K562 (cell line): ENCODE results near the gene CDC20B. TPM values are rescaled to one million over a fixed set of nuclear protein-coding genes. Genes with fewer than 3 reads are reported as not detected.

Experiments
- CBFA2T3 ChIP-seq: fragments of 450-650 bp; IDR thresholded peaks from 2 replicates; pipeline ENCODE4 v1.6.1; 2017
- CBFB ChIP-seq: sonication (generic); formaldehyde crosslinking; IDR thresholded peaks from 2 replicates; pipeline ENCODE4 v1.4.0; 2020; ENCODE audit warnings: mild to moderate bottlenecking, missing genetic modification reagents
- CBX2 ChIP-seq: fragments of 200-600 bp; sonication (generic); IDR thresholded peaks from one replicate; pipeline ENCODE4 v1.6.1; 2012; ENCODE audit warnings: mild to moderate bottlenecking, low read length, inconsistent platforms; ENCODE audit not compliant: insufficient read depth, poor library complexity, severe bottlenecking
- CHCHD3 ChIP-seq: fragments of 250-450 bp; sonication (Bioruptor Pico); IDR thresholded peaks from 2 replicates; pipeline ENCODE4 v2.1.2; 2022; ENCODE audit warnings: mild to moderate bottlenecking
- ETV6 ChIP-seq, 3 experiments: fragments of 150-350 bp in 1 of 3; sonication (generic) in 1 of 3; formaldehyde crosslinking in 1 of 3; IDR thresholded peaks; 2 replicates each; pipeline versions ENCODE4 v1.6.1 to v1.8.0; 2014 to 2022; ENCODE audit warnings: borderline replicate concordance in 2 of 3, low read depth in 2 of 3, antibody characterized with exemption in 1 of 3, low read length in 1 of 3, mild to moderate bottlenecking in 1 of 3, missing genetic modification reagents in 1 of 3
- KLF10 ChIP-seq: fragments of 250-450 bp; sonication (Bioruptor Pico); IDR thresholded peaks from 2 replicates; pipeline ENCODE4 v1.6.1; 2021; ENCODE audit warnings: matching md5 sums
- PTTG1 ChIP-seq: fragments of 450-650 bp; IDR thresholded peaks from 2 replicates; pipeline ENCODE4 v1.6.1; 2016; ENCODE audit warnings: low read depth, mild to moderate bottlenecking, missing genetic modification characterization, missing compliant biosample characterization
- SLC30A9 ChIP-seq: fragments of 250-450 bp; sonication (Bioruptor Pico); IDR thresholded peaks from 2 replicates; pipeline ENCODE4 v1.8.0; 2022; ENCODE audit warnings: mild to moderate bottlenecking, moderate library complexity
- SMARCB1 ChIP-seq: IDR thresholded peaks from 2 replicates; pipeline ENCODE4 v1.6.1; 2011; ENCODE audit warnings: improper control_type of control experiment, low read depth; ENCODE audit not compliant: insufficient read length
- SREBF1 ChIP-seq: fragments of 150-350 bp; IDR thresholded peaks from 2 replicates; pipeline ENCODE4 v1.6.1; 2014; ENCODE audit warnings: antibody characterized with exemption, low read depth, low read length, borderline replicate concordance
- SRF ChIP-seq, 2 experiments: fragments of 250-450, 450-650 bp in 1 of 2; sonication (Bioruptor Pico) in 1 of 2; sonication (generic) in 1 of 2; formaldehyde crosslinking; IDR thresholded peaks; 2 replicates each; pipeline versions ENCODE4 v1.5.0 to v1.5.1; 2020 to 2022; ENCODE audit warnings: mild to moderate bottlenecking in 1 of 2, missing genetic modification reagents in 1 of 2
- TAF9B ChIP-seq: fragments of 450-650 bp; IDR thresholded peaks from 2 replicates; pipeline ENCODE4 v1.6.1; 2018; ENCODE audit warnings: mild to moderate bottlenecking; ENCODE audit not compliant: partially characterized antibody
- TBL1XR1 ChIP-seq, 2 experiments: IDR thresholded peaks; 2 replicates each; pipeline ENCODE4 v1.6.1; 2012; ENCODE audit warnings: improper control_type of control experiment in 2 of 2, low read length in 2 of 2, mild to moderate bottlenecking in 1 of 2
- TEAD2 ChIP-seq: fragments of 450-650 bp; IDR thresholded peaks from 2 replicates; pipeline ENCODE4 v1.6.1; 2016; ENCODE audit warnings: missing genetic modification characterization, control low read depth, missing compliant biosample characterization
- ZC3H8 ChIP-seq: fragments of 450-650 bp; IDR thresholded peaks from 2 replicates; pipeline ENCODE4 v1.6.1; 2017
- ZNF12 ChIP-seq: sonication (generic); formaldehyde crosslinking; IDR thresholded peaks from 2 replicates; pipeline ENCODE4 v1.4.0; 2020; ENCODE audit warnings: mild to moderate bottlenecking, missing genetic modification reagents
- ZNF212 ChIP-seq: fragments of 450-650 bp; formaldehyde crosslinking; IDR thresholded peaks from 2 replicates; pipeline ENCODE4 v1.4.0; 2020; ENCODE audit warnings: mild to moderate bottlenecking
- ZNF324 ChIP-seq: fragments of 250-450 bp; sonication (Bioruptor Pico); IDR thresholded peaks from 2 replicates; pipeline ENCODE4 v1.4.0; 2020; ENCODE audit warnings: mild to moderate bottlenecking
- ZNF780A ChIP-seq: fragments of 250-450 bp; sonication (Bioruptor Pico); IDR thresholded peaks from 2 replicates; pipeline ENCODE4 v1.5.0; 2021; ENCODE audit warnings: mild to moderate bottlenecking
- ZZZ3 ChIP-seq: fragments of 450-650 bp; IDR thresholded peaks from 2 replicates; pipeline ENCODE4 v1.6.1; 2016; ENCODE audit warnings: antibody characterized with exemption, mild to moderate bottlenecking, moderate library complexity
- polyA plus RNA-seq, 8 experiments: library from polyadenylated mRNA; depleted of rRNA in 4 of 8; stranded (reverse) in 5 of 8; unstranded in 3 of 8; fragments of >200 nt; fragmentation: Nextera tagmentation in 2 of 8; fragmentation: Illumina TruSeq in 1 of 8; extraction: Ambion mirVana in 2 of 8; extraction: Trizol in 1 of 8; gene quantifications; 2 replicates each; pipeline versions ENCODE4 v1.2.1 to v1.2.3, GENCODE V29; 2011 to 2014; ENCODE audit warnings: inconsistent platforms in 1 of 8, missing spikeins in 1 of 8
- total RNA-seq, 7 experiments: library from RNA; depleted of rRNA in 6 of 7; stranded (reverse); fragments of >200 nt in 6 of 7; fragmentation: Illumina TruSeq in 2 of 7; extraction: Trizol in 2 of 7; gene quantifications; 2 replicates each; pipeline versions ENCODE4 v1.2.1 to v1.2.3, GENCODE V29; 2011 to 2021; ENCODE audit warnings: low replicate concordance in 1 of 7
- TF ChIP-seq, protein P1 (sequence below), 2 experiments: fragments of 450-650 bp in 1 of 2; sonication (generic) in 1 of 2; formaldehyde crosslinking; conservative IDR thresholded peaks; 2 replicates each; pipeline versions ENCODE4 v1.4.0 to v1.8.1; 2020 to 2022; ENCODE audit warnings: mild to moderate bottlenecking in 1 of 2, missing genetic modification reagents in 1 of 2
- TF ChIP-seq, protein P2 (sequence below): fragments of 200-800 bp; sonication (Bioruptor generic); IDR thresholded peaks from 2 replicates; pipeline ENCODE4 v1.6.1; 2017; ENCODE audit warnings: missing genetic modification characterization, missing compliant biosample characterization
- TF ChIP-seq, protein P3 (sequence below): fragments of 250-450 bp; sonication (Bioruptor Pico); IDR thresholded peaks from 2 replicates; pipeline ENCODE4 v1.5.0; 2020; ENCODE audit warnings: mild to moderate bottlenecking, borderline replicate concordance
- TF ChIP-seq, protein P4 (sequence below): fragments of 200-800 bp; sonication (Bioruptor generic); IDR thresholded peaks from 2 replicates; pipeline ENCODE4 v1.6.1; 2017; ENCODE audit warnings: missing genetic modification characterization, missing compliant biosample characterization

Gene CDC20B
- total and polyA plus RNA-seq, 9 of the 15 experiments (the other 6 are each of a cell fraction or from before 2014, with no cell fraction given), result 0.04 TPM; not detected in 8

DNA sequence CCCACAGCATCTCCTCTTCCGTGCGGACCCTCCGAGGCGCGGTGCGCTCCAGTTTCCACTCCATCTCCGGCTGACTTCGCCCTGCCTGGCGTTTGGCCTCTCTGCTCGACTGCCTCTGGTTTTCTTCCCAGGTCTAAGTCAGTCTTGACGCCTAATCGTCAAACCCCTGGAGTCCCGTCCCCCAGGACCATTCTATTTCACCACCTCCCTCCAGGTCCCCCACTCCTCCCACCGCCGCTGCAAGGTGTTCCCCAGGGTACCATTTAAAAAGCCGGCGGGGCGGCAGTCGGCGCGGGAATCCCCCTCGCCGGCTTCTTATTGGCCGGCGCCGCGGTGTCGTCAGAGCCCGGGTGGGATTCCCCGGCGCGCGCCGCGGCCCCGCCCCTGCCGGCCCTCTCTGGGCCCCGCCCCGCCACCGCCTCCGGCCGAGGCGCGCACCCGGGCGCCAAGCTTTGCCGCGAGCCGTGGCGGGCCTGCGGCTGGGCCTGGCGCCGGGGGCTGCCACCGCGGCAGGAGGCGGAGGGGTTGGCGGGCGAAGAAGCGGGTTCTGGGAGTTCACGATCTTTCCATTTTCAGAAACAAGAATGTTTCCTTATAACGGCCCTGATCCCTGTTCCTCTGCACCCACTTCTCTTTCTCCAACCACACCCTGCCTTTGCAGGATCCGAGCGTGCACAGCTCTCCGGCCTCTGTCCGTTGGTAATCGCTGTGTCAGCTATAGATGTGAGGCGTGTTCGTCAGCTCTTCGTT, at the start of gene CDC20B (continued):
- no peak for TF ChIP-seq CBFA2T3
- TF ChIP-seq, protein P1, sequence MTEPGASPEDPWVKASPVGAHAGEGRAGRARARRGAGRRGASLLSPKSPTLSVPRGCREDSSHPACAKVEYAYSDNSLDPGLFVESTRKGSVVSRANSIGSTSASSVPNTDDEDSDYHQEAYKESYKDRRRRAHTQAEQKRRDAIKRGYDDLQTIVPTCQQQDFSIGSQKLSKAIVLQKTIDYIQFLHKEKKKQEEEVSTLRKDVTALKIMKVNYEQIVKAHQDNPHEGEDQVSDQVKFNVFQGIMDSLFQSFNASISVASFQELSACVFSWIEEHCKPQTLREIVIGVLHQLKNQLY (CRISPR knock-in tag; conservative IDR thresholded peaks at IDR 0.05), result no peak
- TF ChIP-seq TBL1XR1 (IDR thresholded peaks at IDR 0.05; ENCODE audit: low read length in 2 of 2), result no peak
- TF ChIP-seq KLF10 (CRISPR knock-in tag), result no peak
- TF ChIP-seq TEAD2, result no peak
- no peak for TF ChIP-seq ZNF324 (CRISPR knock-in tag)
- TF ChIP-seq ETV6 (IDR thresholded peaks at IDR 0.05; ENCODE audit: borderline replicate concordance in 1 of 2, low read depth in 2 of 2, low read length in 1 of 2), result no peak
- no peak for TF ChIP-seq ETV6 (CRISPR knock-in tag; IDR thresholded peaks at IDR 0.05; ENCODE audit: borderline replicate concordance)
- no peak for TF ChIP-seq ZNF12 (CRISPR knock-in tag)
- no peak for TF ChIP-seq ZC3H8
- TF ChIP-seq ZZZ3, result no peak
- no peak for TF ChIP-seq PTTG1 (tag)
- TF ChIP-seq, protein P2, sequence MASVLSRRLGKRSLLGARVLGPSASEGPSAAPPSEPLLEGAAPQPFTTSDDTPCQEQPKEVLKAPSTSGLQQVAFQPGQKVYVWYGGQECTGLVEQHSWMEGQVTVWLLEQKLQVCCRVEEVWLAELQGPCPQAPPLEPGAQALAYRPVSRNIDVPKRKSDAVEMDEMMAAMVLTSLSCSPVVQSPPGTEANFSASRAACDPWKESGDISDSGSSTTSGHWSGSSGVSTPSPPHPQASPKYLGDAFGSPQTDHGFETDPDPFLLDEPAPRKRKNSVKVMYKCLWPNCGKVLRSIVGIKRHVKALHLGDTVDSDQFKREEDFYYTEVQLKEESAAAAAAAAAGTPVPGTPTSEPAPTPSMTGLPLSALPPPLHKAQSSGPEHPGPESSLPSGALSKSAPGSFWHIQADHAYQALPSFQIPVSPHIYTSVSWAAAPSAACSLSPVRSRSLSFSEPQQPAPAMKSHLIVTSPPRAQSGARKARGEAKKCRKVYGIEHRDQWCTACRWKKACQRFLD, result peak; percentile 73
- TF ChIP-seq CBFB (CRISPR knock-in tag), result no peak
- no peak for TF ChIP-seq ZNF780A (CRISPR knock-in tag)
- no peak for TF ChIP-seq SMARCB1
- TF ChIP-seq CHCHD3 (CRISPR knock-in tag), result no peak
- no peak for TF ChIP-seq ZNF212 (CRISPR knock-in tag)
- no peak for TF ChIP-seq SRF (CRISPR knock-in tag; IDR thresholded peaks at IDR 0.05)
- TF ChIP-seq SLC30A9 (CRISPR knock-in tag), result no peak
- TF ChIP-seq, protein P3, sequence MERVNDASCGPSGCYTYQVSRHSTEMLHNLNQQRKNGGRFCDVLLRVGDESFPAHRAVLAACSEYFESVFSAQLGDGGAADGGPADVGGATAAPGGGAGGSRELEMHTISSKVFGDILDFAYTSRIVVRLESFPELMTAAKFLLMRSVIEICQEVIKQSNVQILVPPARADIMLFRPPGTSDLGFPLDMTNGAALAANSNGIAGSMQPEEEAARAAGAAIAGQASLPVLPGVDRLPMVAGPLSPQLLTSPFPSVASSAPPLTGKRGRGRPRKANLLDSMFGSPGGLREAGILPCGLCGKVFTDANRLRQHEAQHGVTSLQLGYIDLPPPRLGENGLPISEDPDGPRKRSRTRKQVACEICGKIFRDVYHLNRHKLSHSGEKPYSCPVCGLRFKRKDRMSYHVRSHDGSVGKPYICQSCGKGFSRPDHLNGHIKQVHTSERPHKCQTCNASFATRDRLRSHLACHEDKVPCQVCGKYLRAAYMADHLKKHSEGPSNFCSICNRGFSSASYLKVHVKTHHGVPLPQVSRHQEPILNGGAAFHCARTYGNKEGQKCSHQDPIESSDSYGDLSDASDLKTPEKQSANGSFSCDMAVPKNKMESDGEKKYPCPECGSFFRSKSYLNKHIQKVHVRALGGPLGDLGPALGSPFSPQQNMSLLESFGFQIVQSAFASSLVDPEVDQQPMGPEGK (CRISPR knock-in tag), result no peak
- TF ChIP-seq, protein P4, sequence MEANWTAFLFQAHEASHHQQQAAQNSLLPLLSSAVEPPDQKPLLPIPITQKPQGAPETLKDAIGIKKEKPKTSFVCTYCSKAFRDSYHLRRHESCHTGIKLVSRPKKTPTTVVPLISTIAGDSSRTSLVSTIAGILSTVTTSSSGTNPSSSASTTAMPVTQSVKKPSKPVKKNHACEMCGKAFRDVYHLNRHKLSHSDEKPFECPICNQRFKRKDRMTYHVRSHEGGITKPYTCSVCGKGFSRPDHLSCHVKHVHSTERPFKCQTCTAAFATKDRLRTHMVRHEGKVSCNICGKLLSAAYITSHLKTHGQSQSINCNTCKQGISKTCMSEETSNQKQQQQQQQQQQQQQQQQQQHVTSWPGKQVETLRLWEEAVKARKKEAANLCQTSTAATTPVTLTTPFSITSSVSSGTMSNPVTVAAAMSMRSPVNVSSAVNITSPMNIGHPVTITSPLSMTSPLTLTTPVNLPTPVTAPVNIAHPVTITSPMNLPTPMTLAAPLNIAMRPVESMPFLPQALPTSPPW (CRISPR knock-in tag), result peak; percentile 70
- TF ChIP-seq TAF9B, result no peak
- TF ChIP-seq SREBF1, result no peak
- TF ChIP-seq CBX2, result no peak
